GM12878 (cell line): ENCODE measurements around the gene SSB. TPM values are rescaled to one million over a fixed set of nuclear protein-coding genes. Genes with fewer than 3 reads are reported as not detected.

Experiments
- ATAC-seq: fragments of 200-7000 bp; cut with Tn5 transposase; 3 replicates; pipeline ENCODE4 v1.9.1; 2020; ENCODE audit warnings: mild to moderate bottlenecking, moderate library complexity
- BruUV-seq: library from RNA; stranded (reverse); fragments of 400-500 nt; replicated peaks from 2 replicates; lab custom pipeline; 2021; lab: Mats Ljungman, UMichigan
- CTCF ChIA-PET: fragments of 300-600 bp; sonication (Branson Sonifier 250); formaldehyde crosslinking; extraction: SDS; loops from one replicate; lab custom pipeline; 2021; ENCODE audit warnings: inconsistent platforms; lab: Yijun Ruan, JAX
- POLR2A ChIA-PET: fragments of 350-600 bp; formaldehyde crosslinking; extraction: SDS; loops from one replicate; lab custom pipeline; 2021; ENCODE audit warnings: inconsistent platforms; lab: Charles Lee
- RAD21 ChIA-PET: fragments of 300-600 bp; sonication (Branson Sonifier 250); formaldehyde crosslinking; loops from one replicate; lab custom pipeline; 2023; ENCODE audit warnings: antibody characterized with exemption; ENCODE audit not compliant: unreplicated experiment; lab: Charles Lee
- SMC1A ChIA-PET: fragments of 300-600 bp; sonication (Branson Sonifier 250); formaldehyde crosslinking; loops from one replicate; lab custom pipeline; 2023; ENCODE audit not compliant: unreplicated experiment, uncharacterized antibody; lab: Charles Lee
- DNase-seq: peaks from one replicate; pipeline ENCODE4 v3.0.0-alpha.2; 2011; ENCODE audit warnings: low read depth, low spot score
- FAIRE-seq: peaks from 3 replicates; lab custom pipeline; 2011; peaks lifted over from hg19 to GRCh38; lab: Jason Lieb, UNC
- H2AFZ ChIP-seq: 2 replicates; pipeline ENCODE4 v1.6.0; 2011; ENCODE audit warnings: low read depth, low read length, control low read depth; ENCODE audit not compliant: control insufficient read depth
- H3K27ac ChIP-seq: 2 replicates; pipeline ENCODE4 v1.5.1; 2011; ENCODE audit warnings: control low read depth; ENCODE audit not compliant: control insufficient read depth, insufficient read depth
- H3K27me3 ChIP-seq, 2 experiments: replicated peaks in 1 of 2; 2 replicates each; pipeline versions ENCODE4 v1.6.0 to v1.6.1; 2011; ENCODE audit warnings: low read length in 1 of 2; ENCODE audit not compliant: control insufficient read depth in 2 of 2, insufficient read depth in 2 of 2
- H3K36me3 ChIP-seq, 2 experiments: 2 replicates each; pipeline ENCODE4 v1.5.1; 2011; ENCODE audit warnings: low read length in 1 of 2; ENCODE audit not compliant: control insufficient read depth in 2 of 2, insufficient read depth in 2 of 2
- H3K4me1 ChIP-seq: 2 replicates; pipeline ENCODE4 v1.6.1; 2011; ENCODE audit warnings: mild to moderate bottlenecking, low read length, moderate library complexity, mixed read lengths; ENCODE audit not compliant: control insufficient read depth, insufficient read depth
- H3K4me2 ChIP-seq: 2 replicates; pipeline ENCODE4 v1.6.0; 2011; ENCODE audit warnings: control low read depth; ENCODE audit not compliant: control insufficient read depth, insufficient read depth
- H3K4me3 ChIP-seq: fragments of 200-600 bp; sonication (generic); 2 replicates; pipeline ENCODE4 v1.5.1; 2016
- H3K79me2 ChIP-seq: 2 replicates; pipeline ENCODE4 v1.6.0; 2011; ENCODE audit warnings: low read length; ENCODE audit not compliant: control insufficient read depth, insufficient read depth
- H3K9ac ChIP-seq: 2 replicates; pipeline ENCODE4 v1.8.0; 2011; ENCODE audit warnings: low read length, control low read depth, mixed read lengths; ENCODE audit not compliant: control insufficient read depth, insufficient read depth
- H3K9me3 ChIP-seq: replicated peaks from 3 replicates; pipeline ENCODE4 v1.5.1; 2011; ENCODE audit warnings: mild to moderate bottlenecking, low read length; ENCODE audit not compliant: control insufficient read depth, insufficient read depth
- H4K20me1 ChIP-seq: 2 replicates; pipeline ENCODE4 v1.6.0; 2011; ENCODE audit not compliant: control insufficient read depth, insufficient read depth
- MEF2A ChIP-seq: IDR thresholded peaks from 2 replicates; pipeline ENCODE4 v1.6.1; 2011; ENCODE audit warnings: low read depth, mild to moderate bottlenecking, low read length, moderate library complexity; ENCODE audit not compliant: insufficient read depth
- MEF2B ChIP-seq: fragments of 450-650 bp; IDR thresholded peaks from 2 replicates; pipeline ENCODE4 v1.6.1; 2018; ENCODE audit warnings: mild to moderate bottlenecking, moderate library complexity; ENCODE audit not compliant: partially characterized antibody, poor library complexity, severe bottlenecking
- MYC ChIP-seq: IDR thresholded peaks from 2 replicates; pipeline ENCODE4 v1.6.1; 2011; ENCODE audit warnings: mild to moderate bottlenecking, low read length, moderate library complexity, inconsistent platforms; ENCODE audit not compliant: insufficient read depth, insufficient replicate concordance, insufficient read length, severe bottlenecking
- PRDM15 ChIP-seq: fragments of 450-650 bp; formaldehyde crosslinking; IDR thresholded peaks from 2 replicates; pipeline ENCODE4 v1.4.0; 2020; ENCODE audit warnings: mild to moderate bottlenecking, moderate library complexity
- RELA ChIP-seq: fragments of 450-650 bp; IDR thresholded peaks from 2 replicates; pipeline ENCODE4 v1.8.0; 2014; ENCODE audit warnings: borderline replicate concordance; ENCODE audit not compliant: partially characterized antibody
- STAT1 ChIP-seq: fragments of 450-650 bp; conservative IDR thresholded peaks from 2 replicates; pipeline ENCODE4 v1.6.1; 2014; ENCODE audit warnings: antibody characterized with exemption, mild to moderate bottlenecking
- ZNF217 ChIP-seq: fragments of 450-650 bp; IDR thresholded peaks from 2 replicates; pipeline ENCODE4 v1.6.1; 2017; ENCODE audit warnings: antibody characterized with exemption, mild to moderate bottlenecking
- ZNF592 ChIP-seq: fragments of 450-650 bp; IDR thresholded peaks from 2 replicates; pipeline ENCODE4 v1.6.1; 2017; ENCODE audit warnings: mild to moderate bottlenecking, moderate library complexity
- ZNF622 ChIP-seq: fragments of 450-650 bp; IDR thresholded peaks from 2 replicates; pipeline ENCODE4 v1.6.1; 2017; ENCODE audit warnings: mild to moderate bottlenecking, inconsistent platforms
- WGBS: methylation state at CpG from one replicate; pipeline ENCODE4 v1.1.6; 2016; ENCODE audit warnings: low lambda C conversion rate; ENCODE audit not compliant: insufficient replicate concordance, insufficient coverage; ENCODE audit errors: missing lambda C conversion rate; 5-methylcytosine and 5-hydroxymethylcytosine counted together
- in situ Hi-C: fragments of 300-500 bp; cut with MboI; formaldehyde crosslinking; loops from 9 replicates; pipeline ENCODE4 v1.14.3; 2018; ENCODE audit warnings: mixed read lengths
- intact Hi-C: fragments of 100-400 bp; cut with micrococcal nuclease; formaldehyde crosslinking; loops from one replicate; pipeline ENCODE4 v1.14.2; 2022; ENCODE audit not compliant: unreplicated experiment
- polyA plus RNA-seq, 11 experiments: library from polyadenylated mRNA; depleted of rRNA in 4 of 11; unstranded in 6 of 11; stranded (reverse) in 5 of 11; fragments of >200 nt; fragmentation: Nextera tagmentation in 4 of 11; fragmentation: Illumina TruSeq in 1 of 11; extraction: Ambion mirVana in 4 of 11; extraction: Trizol in 1 of 11; gene quantifications; 1 replicate in 1 of 11; 2 replicates in 10 of 11; pipeline versions ENCODE4 v1.2.1 to v1.2.3, GENCODE V29; 2011 to 2016; ENCODE audit warnings: inconsistent platforms in 2 of 11, missing spikeins in 2 of 11, low read depth in 1 of 11
- total RNA-seq, 4 experiments: library from RNA; depleted of rRNA in 3 of 4; stranded (reverse); fragments of >200 nt in 3 of 4; fragmentation: Illumina TruSeq in 1 of 4; extraction: Trizol in 1 of 4; gene quantifications; 2 replicates each; pipeline versions ENCODE4 v1.2.1 to v1.2.3, GENCODE V29; 2013 to 2021
- TF ChIP-seq, protein P1 (sequence below): fragments of 450-650 bp; IDR thresholded peaks from 2 replicates; pipeline ENCODE4 v1.6.1; 2017; ENCODE audit warnings: mild to moderate bottlenecking

SSB gene
- total and polyA plus RNA-seq, 10 of the 15 experiments (the other 5 are each of a cell fraction or from before 2014, with no cell fraction given): 103 to 313 (median 200) TPM

DNA sequence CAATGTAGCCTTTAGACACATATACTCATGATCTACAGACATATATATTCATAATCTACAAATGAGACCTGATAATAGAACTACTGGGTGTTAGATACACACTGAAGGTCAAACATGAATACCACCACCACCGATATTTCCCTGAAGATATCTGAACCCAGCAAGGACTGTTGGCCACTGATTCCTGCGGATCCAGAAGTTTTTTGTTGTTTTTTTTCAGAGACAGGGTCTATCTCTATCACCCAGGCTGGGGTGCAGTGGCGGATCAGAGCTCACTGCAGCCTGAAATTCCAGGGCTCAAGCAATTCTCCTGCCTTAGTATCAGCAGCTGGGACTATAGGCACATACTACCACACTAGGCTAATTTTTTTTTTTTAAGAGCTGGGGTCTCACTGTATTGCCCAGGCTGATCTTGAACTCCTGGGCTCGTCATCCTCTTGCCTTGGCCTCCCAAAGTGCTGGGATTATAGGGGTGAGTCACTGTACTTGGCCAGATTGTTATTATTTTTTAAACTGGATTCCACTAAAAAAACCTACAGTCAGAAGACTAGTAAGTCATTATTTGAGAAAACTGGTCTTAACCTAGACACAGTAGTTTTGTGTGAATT, 24.2 kb downstream of the SSB start (continued):
- TF ChIP-seq PRDM15 (CRISPR knock-in tag) (no peak), ZNF217 (no peak)

DNA sequence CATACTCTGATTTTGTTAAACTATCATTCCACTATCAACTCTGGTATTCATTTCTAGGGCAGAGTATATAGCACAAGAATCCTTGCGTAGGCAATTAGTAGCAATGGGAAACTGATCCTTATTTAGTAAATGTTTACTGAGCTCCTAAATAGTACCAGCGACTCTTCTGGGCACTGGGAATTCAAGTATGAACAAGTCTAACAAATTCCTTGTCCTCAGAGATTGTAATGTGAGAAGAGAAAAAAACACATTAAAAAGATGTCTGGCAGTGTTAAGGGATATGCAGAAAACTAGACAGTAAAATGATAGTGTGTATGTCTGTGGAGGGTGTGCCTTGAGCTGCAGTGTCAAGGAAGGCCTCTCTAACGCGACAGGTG, 25.3 kb downstream of the SSB start:
- intact Hi-C loops (loop anchor here (1.0 to 10.0 kb wide), 2 partner anchors 104 to 401 kb away; no protein-coding TSS in a partner anchor), in situ Hi-C loops (no loop called here)
- Histone ChIP-seq H3K9me3 (no peaks in the 10 kb centered on the region), H3K27me3 (no peaks in the 10 kb centered on the region), H3K79me2 (peaks cover 43% of the 10 kb centered on the region), H3K4me1 (peaks cover 8% of the 10 kb centered on the region; the same call in 1 of the 2 replicates), H3K27ac (peak overlapping the region; percentile 62), H3K4me2 (peak overlapping the region; percentile 80), H3K4me3 (peak overlapping the region; percentile 81), H3K9ac (peak overlapping the region; percentile 78), H2AFZ (peak overlapping the region; percentile 93), H3K36me3 (peaks cover 0 to 6% of the 10 kb centered on the region in 2 experiments; a peak in 2 of 4 replicates), H4K20me1 (peaks cover 2% of the 10 kb centered on the region; the same call in 1 of the 2 replicates)
- CTCF ChIA-PET: interaction anchor here (0.7 to 2.7 kb wide), 26 partner anchors 9 to 363 kb away, joined by 3 to 21 read pairs (median 4); partner anchors contain the start of genes FASTKD1, KLHL41, PPIG and SSB
- POLR2A ChIA-PET: interaction anchor here (1.4 kb wide), 1 partner anchor 9 kb away, joined by 3 read pairs; no protein-coding TSS in a partner anchor
- DNase-seq (no peak), FAIRE-seq (no peak), ATAC-seq (peak; percentile 7)
- RAD21 ChIA-PET: interaction anchor here (1.2 to 1.8 kb wide), 7 partner anchors 11 to 108 kb away, joined by 3 to 11 read pairs (median 4); partner anchors contain the start of gene SSB
- WGBS: 22% methylated on average over 4 of the region's 4 CpGs
- SMC1A ChIA-PET: interaction anchor here (0.6 to 1.6 kb wide), 8 partner anchors 9 to 346 kb away, joined by 3 to 8 read pairs (median 4); no protein-coding TSS in a partner anchor
- TSS peak; percentile 75 for BruUV-seq
- TF ChIP-seq, protein P1, sequence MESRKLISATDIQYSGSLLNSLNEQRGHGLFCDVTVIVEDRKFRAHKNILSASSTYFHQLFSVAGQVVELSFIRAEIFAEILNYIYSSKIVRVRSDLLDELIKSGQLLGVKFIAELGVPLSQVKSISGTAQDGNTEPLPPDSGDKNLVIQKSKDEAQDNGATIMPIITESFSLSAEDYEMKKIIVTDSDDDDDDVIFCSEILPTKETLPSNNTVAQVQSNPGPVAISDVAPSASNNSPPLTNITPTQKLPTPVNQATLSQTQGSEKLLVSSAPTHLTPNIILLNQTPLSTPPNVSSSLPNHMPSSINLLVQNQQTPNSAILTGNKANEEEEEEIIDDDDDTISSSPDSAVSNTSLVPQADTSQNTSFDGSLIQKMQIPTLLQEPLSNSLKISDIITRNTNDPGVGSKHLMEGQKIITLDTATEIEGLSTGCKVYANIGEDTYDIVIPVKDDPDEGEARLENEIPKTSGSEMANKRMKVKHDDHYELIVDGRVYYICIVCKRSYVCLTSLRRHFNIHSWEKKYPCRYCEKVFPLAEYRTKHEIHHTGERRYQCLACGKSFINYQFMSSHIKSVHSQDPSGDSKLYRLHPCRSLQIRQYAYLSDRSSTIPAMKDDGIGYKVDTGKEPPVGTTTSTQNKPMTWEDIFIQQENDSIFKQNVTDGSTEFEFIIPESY: no peak
- no peak for TF ChIP-seq MEF2A
- TF ChIP-seq ZNF592: no peak
- no peak for TF ChIP-seq ZNF622
- TF ChIP-seq MYC: no peak
- TF ChIP-seq RELA: no peak
- no peak for TF ChIP-seq STAT1
- TF ChIP-seq MEF2B: no peak
